IMR-90 (cell line): ENCODE data around the gene RPL37. TPM values are rescaled to one million over a fixed set of nuclear protein-coding genes. Genes with fewer than 3 reads are reported as not detected.
"Not testable (repeated sequence)": the region's sequence is repeated elsewhere in the genome, so short reads cannot be mapped to it uniquely, and the experiment has no call there.

Source experiments
- ATAC-seq: fragments of 200-7000 bp; cut with Tn5 transposase; 2 replicates; pipeline ENCODE4 v1.9.1; 2020; ENCODE audit warnings: low read depth, mild to moderate bottlenecking, moderate library complexity
- BruUV-seq: library from RNA; stranded (reverse); fragments of 400-500 nt; replicated peaks from 2 replicates; lab custom pipeline; 2021; lab: Mats Ljungman, UMichigan
- CTCF ChIA-PET: fragments of 300-600 bp; formaldehyde crosslinking; extraction: SDS; loops from one replicate; lab custom pipeline; 2021; ENCODE audit warnings: antibody characterized with exemption; lab: Yijun Ruan, JAX
- POLR2A ChIA-PET: fragments of 300-600 bp; sonication (Branson Sonifier 250); formaldehyde crosslinking; loops from one replicate; lab custom pipeline; 2022; ENCODE audit warnings: antibody characterized with exemption; ENCODE audit not compliant: unreplicated experiment; lab: Charles Lee
- DNase-seq: peaks from one replicate; pipeline ENCODE4 v3.0.0; 2013
- H2AFZ ChIP-seq: replicated peaks from 2 replicates; pipeline ENCODE3; 2013; ENCODE audit warnings: low read length, mild to moderate bottlenecking; ENCODE audit not compliant: poor library complexity
- H2AK5ac ChIP-seq: 2 replicates; pipeline ENCODE4 v1.6.1; 2013; ENCODE audit warnings: low read depth, low read length, inconsistent platforms
- H2AK9ac ChIP-seq: replicated peaks from 2 replicates; pipeline ENCODE3; 2013; ENCODE audit warnings: mild to moderate bottlenecking, low read depth, low read length, moderate library complexity; ENCODE audit not compliant: poor library complexity
- H2BK120ac ChIP-seq: 2 replicates; pipeline ENCODE4 v1.6.1; 2013; ENCODE audit warnings: low read depth, low read length, inconsistent platforms
- H2BK15ac ChIP-seq: 3 replicates; pipeline ENCODE4 v1.6.1; 2013; ENCODE audit warnings: low read depth, low read length, inconsistent platforms
- H2BK20ac ChIP-seq: 2 replicates; pipeline ENCODE4 v1.6.1; 2013; ENCODE audit warnings: low read depth, mild to moderate bottlenecking, inconsistent platforms, low read length, moderate library complexity
- H2BK5ac ChIP-seq: 2 replicates; pipeline ENCODE4 v1.6.1; 2013; ENCODE audit warnings: mild to moderate bottlenecking, low read depth, low read length, inconsistent platforms; ENCODE audit not compliant: poor library complexity, severe bottlenecking
- H3K14ac ChIP-seq: replicated peaks from 2 replicates; pipeline ENCODE4 v1.6.1; 2013; ENCODE audit warnings: low read depth, low read length, inconsistent platforms
- H3K18ac ChIP-seq: 2 replicates; pipeline ENCODE4 v1.6.1; 2013; ENCODE audit warnings: low read depth, low read length, control low read depth
- H3K23ac ChIP-seq: 2 replicates; pipeline ENCODE4 v1.6.1; 2013; ENCODE audit warnings: low read depth, low read length, inconsistent platforms
- H3K27ac ChIP-seq: 2 replicates; pipeline ENCODE4 v1.5.1; 2013; ENCODE audit warnings: mild to moderate bottlenecking, control low read depth, low read length; ENCODE audit not compliant: insufficient read depth
- H3K27me3 ChIP-seq: 2 replicates; pipeline ENCODE4 v1.6.1; 2013; ENCODE audit warnings: low read length; ENCODE audit not compliant: control insufficient read depth, insufficient read depth
- H3K36me3 ChIP-seq: 2 replicates; pipeline ENCODE4 v1.6.1; 2013; ENCODE audit warnings: low read length, mixed read lengths; ENCODE audit not compliant: control insufficient read depth, insufficient read depth
- H3K4ac ChIP-seq: 2 replicates; pipeline ENCODE4 v1.6.1; 2013; ENCODE audit warnings: low read depth, low read length, inconsistent platforms
- H3K4me1 ChIP-seq: 2 replicates; pipeline ENCODE4 v1.6.1; 2013; ENCODE audit warnings: low read length, mixed read lengths; ENCODE audit not compliant: control insufficient read depth, insufficient read depth
- H3K4me2 ChIP-seq: 2 replicates; pipeline ENCODE4 v1.6.1; 2013; ENCODE audit warnings: low read depth, mild to moderate bottlenecking, control low read depth, low read length, moderate library complexity
- H3K4me3 ChIP-seq: 2 replicates; pipeline ENCODE4 v1.5.1; 2013; ENCODE audit warnings: low read depth, mild to moderate bottlenecking, control low read depth, low read length, moderate library complexity; ENCODE audit not compliant: insufficient read depth
- H3K56ac ChIP-seq: 2 replicates; pipeline ENCODE4 v1.6.1; 2013; ENCODE audit warnings: low read length, inconsistent platforms; ENCODE audit not compliant: insufficient read depth; ENCODE audit errors: extremely low read depth
- H3K79me1 ChIP-seq, 2 experiments: 2 replicates each; pipeline ENCODE4 v1.6.1; 2013; ENCODE audit warnings: low read length in 2 of 2, inconsistent platforms in 1 of 2, low read depth in 1 of 2
- H3K9ac ChIP-seq: 2 replicates; pipeline ENCODE4 v1.6.1; 2013; ENCODE audit warnings: low read depth, low read length, control low read depth
- H3K9me1 ChIP-seq: 2 replicates; pipeline ENCODE4 v1.6.1; 2013; ENCODE audit warnings: low read length, inconsistent platforms; ENCODE audit not compliant: insufficient read depth
- H3K9me3 ChIP-seq: 2 replicates; pipeline ENCODE4 v1.6.1; 2013; ENCODE audit warnings: low read length; ENCODE audit not compliant: control insufficient read depth, insufficient read depth
- H4K20me1 ChIP-seq: 2 replicates; pipeline ENCODE4 v1.6.1; 2013; ENCODE audit warnings: low read length, inconsistent platforms; ENCODE audit not compliant: insufficient read depth
- H4K5ac ChIP-seq: 2 replicates; pipeline ENCODE4 v1.6.1; 2013; ENCODE audit warnings: mild to moderate bottlenecking, low read depth, low read length, control low read depth
- H4K8ac ChIP-seq, 2 experiments: 2 replicates each; pipeline ENCODE4 v1.6.1; 2013; ENCODE audit warnings: low read depth in 2 of 2, low read length in 2 of 2, control low read depth in 1 of 2, inconsistent platforms in 1 of 2
- H4K91ac ChIP-seq: 2 replicates; pipeline ENCODE4 v1.6.1; 2013; ENCODE audit warnings: low read depth, low read length, inconsistent platforms; ENCODE audit not compliant: insufficient read depth
- POLR2A ChIP-seq: IDR thresholded peaks from 2 replicates; pipeline ENCODE4 v1.6.1; 2012; ENCODE audit warnings: mild to moderate bottlenecking, low read depth, low read length
- WGBS, 2 experiments: methylation state at CpG; one replicate each; pipeline versions ENCODE4 v1.1.5 to v1.1.7; 2013; ENCODE audit warnings: missing lambda C conversion rate in 2 of 2; ENCODE audit not compliant: insufficient read length in 1 of 2; ENCODE audit errors: extremely low coverage in 2 of 2; 5-methylcytosine and 5-hydroxymethylcytosine counted together
- dilution Hi-C: fragments of 300-500 bp; cut with HindIII; formaldehyde crosslinking; loops from one replicate; pipeline ENCODE4 v1.14.3; 2018; ENCODE audit warnings: low sequenced_read_pairs; ENCODE audit not compliant: unreplicated experiment
- in situ Hi-C: fragments of 300-500 bp; cut with MboI; formaldehyde crosslinking; loops from 3 replicates; pipeline ENCODE4 v1.14.3; 2019; ENCODE audit warnings: low sequenced_read_pairs, inconsistent platforms, mixed read lengths
- intact Hi-C: fragments of 100-400 bp; cut with micrococcal nuclease; formaldehyde crosslinking; loops from 2 replicates; pipeline ENCODE4 v1.10.0; 2022
- polyA plus RNA-seq, 3 experiments: library from polyadenylated mRNA; depleted of rRNA; stranded (reverse); fragments of >200 nt; gene quantifications; 2 replicates each; pipeline ENCODE4 v1.2.3, GENCODE V29; 2012; ENCODE audit warnings: low replicate concordance in 1 of 3
- total RNA-seq: library from RNA; depleted of rRNA; stranded (reverse); fragments of >200 nt; gene quantifications from 2 replicates; pipeline ENCODE4 v1.2.3, GENCODE V29; 2012

Gene RPL37
- total and polyA plus RNA-seq, 2 of the 4 experiments (the other 2 are of a cell fraction) = 35.3 to 294 TPM

DNA sequence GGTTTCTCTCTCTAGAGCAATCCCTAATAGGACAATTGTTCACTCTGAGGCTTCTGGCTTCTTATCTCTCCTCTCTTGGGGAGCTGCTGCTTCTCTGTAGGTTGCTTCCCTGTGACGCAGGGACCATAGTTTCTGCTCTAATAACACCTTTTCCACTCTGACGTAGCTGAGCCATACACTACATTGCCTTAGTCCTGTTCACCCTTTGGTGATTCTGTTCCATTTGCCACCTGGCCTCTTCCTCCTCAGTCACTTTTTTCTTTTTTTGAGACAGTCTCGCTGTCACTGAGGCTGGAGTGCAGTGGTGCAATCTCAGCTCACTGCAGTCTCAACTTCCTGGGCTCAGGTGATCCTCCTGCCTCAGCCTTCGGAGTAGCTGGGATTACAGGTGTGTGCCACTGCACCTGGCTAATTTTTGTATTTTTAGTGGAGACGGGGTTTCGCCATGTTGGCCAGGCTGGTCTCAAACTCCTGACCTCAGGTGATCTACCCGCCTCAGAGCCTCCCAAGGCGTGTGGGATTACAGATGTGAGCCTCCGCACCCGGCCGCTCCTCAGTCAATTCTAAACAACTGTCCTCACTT, 9.5 kb downstream of the RPL37 start:
- H3K4ac ChIP-seq, H2BK120ac ChIP-seq, H2AK5ac ChIP-seq, H2BK5ac ChIP-seq, H3K27ac ChIP-seq, DNase-seq, dilution Hi-C loops, in situ Hi-C loops, intact Hi-C loops, H3K27me3 ChIP-seq, H3K14ac ChIP-seq, H2AFZ ChIP-seq, H3K9me1 ChIP-seq, CTCF ChIA-PET, H2BK15ac ChIP-seq, H3K18ac ChIP-seq, H3K9ac ChIP-seq, H3K4me2 ChIP-seq, BruUV-seq, H3K4me1 ChIP-seq, H3K4me3 ChIP-seq, POLR2A ChIA-PET, H4K91ac ChIP-seq, H3K56ac ChIP-seq, H3K23ac ChIP-seq, H3K9me3 ChIP-seq, H2BK20ac ChIP-seq, H4K5ac ChIP-seq, ATAC-seq: not testable (repeated sequence)
- Histone ChIP-seq H4K20me1 (peaks cover 51% of the 10 kb centered on the region), H3K36me3 (peaks cover 41% of the 10 kb centered on the region), H2AK9ac (peak overlapping the region; percentile 9), H3K79me1 (peaks cover 20 to 43% of the 10 kb centered on the region in 2 experiments), H4K8ac (peak overlapping the region in 1 of 2 experiments; percentile 15; a peak in 1 of 4 replicates)
- 98% methylated on average over 9 of the region's 11 CpGs; no CpG with 5 or more reads in 1 of the 2 experiments for WGBS, 2 experiments
- 0 out of 2 replicates have a peak, but pooled peaks have one; percentile 8 for TF ChIP-seq POLR2A
